HG03039 (cell line): ENCODE measurements around the gene HECW1.
"Not testable (repeated sequence)": the region's sequence is repeated elsewhere in the genome, so short reads cannot be mapped to it uniquely, and the experiment has no call there.

ENCODE experiments used
- ATAC-seq: cut with Tn5 transposase; IDR thresholded peaks from one replicate; pipeline ENCODE4 v1.9.1; 2021; ENCODE audit warnings: mild to moderate bottlenecking, moderate library complexity; ENCODE audit not compliant: unreplicated experiment

HECW1 gene

DNA sequence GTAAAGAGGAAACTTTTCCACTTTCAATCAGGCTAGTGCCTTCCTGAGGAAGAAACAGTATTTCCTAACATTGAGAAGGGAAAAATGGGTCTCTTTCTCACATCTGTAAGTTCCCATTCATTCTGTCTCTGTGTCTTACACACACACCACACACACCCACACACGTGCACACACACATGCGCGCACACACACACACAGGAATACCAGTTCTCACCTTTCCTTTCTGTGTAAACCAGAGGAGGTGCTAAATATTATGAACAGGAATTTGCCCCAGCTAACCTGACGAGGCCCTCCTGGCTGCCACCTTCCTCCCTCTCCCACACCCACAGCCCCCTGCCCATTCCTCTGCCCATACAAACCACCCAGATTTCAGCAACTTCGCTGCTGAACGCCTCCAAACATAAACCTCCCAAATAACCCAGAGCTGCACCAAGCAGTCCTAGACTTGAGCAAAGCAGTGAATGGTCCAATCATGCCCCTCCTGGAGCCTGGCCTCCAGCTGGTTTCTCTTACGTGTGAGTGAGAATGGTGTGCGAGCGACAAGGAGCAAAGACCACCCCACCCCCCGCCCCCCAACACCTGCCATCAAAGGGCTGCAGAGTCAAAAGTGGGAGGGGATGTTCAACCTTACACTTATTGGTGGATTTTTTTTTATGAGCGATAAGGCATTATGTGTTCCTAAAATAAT, 190.5 kb downstream of the HECW1 start:
- ATAC-seq: no peak

DNA sequence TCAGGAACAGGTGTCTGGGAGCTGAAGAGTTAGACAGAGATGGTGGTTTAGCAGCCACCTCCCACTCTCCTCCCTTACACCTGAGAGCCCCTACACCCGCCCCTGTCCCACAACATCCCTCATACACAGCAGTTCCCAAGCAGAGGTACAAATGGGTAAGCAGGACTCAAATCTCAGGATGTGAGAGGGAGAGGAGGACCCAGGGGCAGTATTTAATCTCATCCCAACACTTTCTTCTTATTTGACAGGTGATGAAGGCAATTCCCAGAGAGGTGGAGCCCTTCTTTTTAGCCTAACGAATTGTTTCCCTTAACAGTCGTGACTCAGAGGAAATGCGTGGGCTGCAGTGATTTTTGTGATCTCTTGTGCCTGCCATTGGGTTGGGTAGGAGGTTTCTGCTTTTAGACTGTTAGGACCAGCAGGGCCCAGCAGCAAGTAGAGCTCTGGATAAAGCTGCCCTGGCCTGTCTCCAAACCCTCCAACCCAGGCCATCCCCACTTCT, 191.3 kb downstream of the HECW1 start:
- no peak for ATAC-seq

DNA sequence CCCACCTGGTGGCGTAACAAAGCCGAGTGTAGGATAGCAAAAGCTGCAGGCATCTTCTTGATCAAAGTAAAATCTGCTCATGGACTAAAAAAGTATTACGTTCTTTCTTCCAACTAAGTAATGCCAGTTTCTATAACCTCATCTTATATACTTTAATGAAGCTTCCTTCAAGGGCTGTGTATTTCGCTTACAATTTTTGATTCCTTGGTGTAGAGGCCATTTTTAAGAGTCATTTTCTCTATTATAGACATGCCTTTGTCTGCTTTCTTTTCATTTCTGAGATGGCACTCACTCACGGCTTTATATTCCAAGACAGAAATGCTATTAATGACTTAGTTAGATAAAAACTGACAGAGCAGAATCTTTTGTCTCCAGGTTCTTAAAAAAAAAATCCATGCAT, 194.0 kb downstream of the HECW1 start:
- no peak for ATAC-seq

DNA sequence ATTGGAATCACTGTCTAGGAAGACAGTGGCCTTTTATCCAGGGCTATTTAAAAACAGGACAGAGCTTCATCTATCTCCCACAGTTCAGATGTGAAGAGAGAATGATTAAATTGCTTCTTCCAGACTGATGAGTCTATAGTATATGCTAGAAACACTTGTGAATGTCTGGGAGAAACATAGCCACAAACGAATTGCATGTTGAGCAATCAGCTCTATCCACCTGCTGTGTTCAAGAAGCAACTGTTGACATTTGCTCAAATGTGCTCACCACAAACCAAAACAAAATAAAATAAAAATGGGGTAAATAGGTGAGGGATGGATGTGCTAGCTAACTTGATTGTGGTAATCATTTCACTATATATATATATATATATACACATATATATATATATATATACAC, 195.1 kb downstream of the HECW1 start:
- ATAC-seq: no peak

DNA sequence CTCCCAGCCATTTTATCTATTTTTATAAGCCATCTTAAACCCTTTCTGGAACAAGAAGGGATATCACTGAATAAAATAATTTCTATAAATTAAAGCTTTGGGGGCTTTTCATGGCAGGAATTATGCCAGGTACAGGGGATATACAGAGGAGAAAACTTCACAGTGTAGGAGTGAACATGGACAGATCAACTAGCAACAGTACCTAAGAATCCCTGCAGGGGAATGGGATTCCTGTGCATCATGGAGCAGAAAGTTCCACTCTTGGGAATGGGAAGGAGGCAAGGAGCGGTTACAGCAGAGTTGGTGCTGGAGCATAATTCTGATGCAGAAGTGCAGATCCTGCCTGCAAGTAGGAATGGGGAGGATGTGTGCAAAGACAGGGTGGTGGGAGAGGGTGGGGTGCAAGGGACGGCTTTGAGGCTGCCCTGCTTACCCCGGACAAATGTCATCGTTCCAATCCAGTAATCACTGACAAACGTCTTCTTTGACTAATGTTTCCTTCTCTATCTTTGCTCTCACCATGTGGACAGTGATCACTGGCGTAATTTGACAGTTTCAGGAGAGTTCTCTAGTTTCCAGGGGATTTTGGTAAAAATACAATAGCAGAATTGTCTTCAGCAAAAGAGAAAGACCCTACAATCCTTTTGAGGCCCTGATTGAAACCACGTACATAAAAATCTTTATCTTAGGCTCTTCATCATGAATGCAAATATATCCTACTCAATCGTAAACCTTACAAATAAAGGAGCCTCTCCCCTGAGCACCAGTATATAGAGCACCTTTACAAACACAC, 196.7 kb downstream of the HECW1 start:
- ATAC-seq: no peak

DNA sequence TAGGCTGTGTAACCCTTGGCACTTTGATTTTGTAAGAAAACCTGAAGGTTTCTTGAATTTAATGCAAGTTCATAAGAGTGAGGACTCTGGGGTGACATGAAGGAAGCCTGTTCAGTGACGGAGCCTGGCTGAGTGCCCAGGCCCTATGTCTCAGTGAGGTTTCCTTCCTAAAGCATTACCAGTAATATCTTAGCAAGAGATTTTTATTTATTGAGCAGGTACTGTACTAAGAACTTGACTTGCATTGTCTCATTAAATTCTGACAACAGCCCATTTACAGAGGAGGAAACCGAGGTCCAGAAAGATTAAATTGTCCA, 197.2 kb downstream of the HECW1 start:
- ATAC-seq: no peak

DNA sequence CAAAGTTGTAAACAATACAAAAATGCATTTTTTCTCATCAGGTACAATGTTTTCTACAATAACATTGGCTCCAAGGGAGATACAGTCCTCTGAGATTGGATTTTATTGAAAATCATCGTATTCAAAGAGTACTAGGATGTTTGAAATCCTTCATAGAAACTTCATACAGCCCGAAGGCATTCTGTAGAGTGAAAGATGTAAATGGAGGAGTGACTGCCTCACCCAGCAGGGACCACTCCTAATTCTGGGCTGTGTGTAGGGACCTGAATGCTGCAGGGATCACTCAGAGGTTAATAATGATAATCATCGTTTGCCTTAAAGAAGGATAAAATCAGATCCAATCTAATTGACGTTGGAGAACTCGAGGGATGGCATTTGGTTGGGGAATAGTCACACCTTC, 198.6 kb downstream of the HECW1 start:
- ATAC-seq: no peak

DNA sequence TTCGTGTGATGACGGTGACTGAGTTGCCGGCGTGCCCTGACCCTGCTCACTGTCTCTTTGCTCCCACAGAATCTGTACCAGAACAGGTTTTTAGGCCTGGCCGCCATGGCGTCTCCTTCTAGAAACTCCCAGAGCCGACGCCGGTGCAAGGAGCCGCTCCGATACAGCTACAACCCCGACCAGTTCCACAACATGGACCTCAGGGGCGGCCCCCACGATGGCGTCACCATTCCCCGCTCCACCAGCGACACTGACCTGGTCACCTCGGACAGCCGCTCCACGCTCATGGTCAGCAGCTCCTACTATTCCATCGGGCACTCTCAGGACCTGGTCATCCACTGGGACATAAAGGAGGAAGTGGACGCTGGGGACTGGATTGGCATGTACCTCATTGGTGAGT, 199.2 kb downstream of the HECW1 start:
- ATAC-seq: no peak

DNA sequence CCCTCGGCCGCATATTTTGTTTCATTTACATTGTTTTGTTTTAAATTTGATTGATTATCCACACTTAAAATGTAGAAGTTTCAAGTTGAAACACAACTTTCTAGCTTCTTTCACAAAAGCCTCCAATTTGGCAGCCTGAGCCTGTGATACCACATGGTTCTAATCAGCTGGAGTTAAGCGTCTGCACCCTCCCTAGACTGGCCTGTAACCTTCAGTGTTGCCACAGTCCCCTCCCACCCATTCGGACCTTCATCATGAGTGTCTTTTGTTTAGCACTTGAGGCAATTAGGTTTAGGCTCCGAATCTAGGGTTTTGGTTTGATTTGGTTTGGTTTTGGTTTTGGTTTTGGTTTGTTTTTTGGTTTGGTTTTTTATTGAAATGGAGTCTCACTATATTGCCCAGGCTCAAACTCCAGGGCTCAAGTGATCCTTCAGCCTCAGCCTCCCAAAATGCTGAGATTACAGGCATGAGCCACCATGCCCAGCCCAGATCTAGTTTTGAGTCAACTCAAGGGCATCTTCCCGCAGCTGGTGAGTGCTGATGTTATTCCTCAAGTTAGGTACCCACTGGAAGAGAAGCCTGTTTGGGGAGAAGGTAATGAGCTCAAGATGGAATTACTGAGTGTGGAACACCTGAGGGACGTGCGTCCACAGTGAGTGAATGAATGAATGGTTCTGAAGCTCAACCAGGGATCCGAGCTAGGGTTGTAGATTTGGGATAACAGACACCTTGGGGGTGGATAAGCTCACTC, 201.4 kb downstream of the HECW1 start:
- no peak for ATAC-seq

DNA sequence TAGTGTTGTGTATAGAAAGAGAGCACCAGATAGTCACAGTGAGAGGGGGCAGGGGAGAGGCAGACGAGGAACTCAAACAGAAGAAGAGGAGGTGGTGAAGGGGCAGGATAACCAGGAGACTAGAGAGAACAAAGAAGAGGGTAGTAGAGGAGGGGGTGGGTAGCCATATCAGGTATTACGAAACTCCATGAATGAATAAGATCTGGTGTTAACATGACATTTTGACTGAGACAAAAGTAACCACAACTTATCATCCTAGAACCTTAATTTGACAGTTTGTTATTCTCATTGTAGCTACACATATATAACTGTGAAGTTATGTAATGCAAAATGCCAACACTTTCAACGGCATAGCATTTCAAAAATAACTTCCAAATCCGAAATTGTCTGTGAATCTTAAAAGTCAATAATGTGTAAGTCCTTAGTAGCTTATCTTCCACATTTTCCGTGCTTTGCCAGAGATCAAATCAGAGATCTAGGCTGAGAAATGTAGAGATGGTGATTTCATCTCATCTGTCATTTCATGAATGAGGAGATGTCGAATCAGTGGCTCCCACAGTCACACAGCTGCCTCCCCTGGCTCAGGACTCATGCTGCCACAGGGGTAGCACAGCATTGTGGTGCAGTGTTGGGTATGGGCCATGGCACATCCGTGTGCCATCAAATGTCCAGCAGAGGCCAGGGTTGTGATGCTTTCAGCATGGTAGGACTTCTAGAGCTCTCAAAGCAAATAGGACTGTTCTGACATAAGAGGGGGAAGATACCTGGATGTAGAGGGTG, 202.1 kb downstream of the HECW1 start:
- ATAC-seq: no peak

DNA sequence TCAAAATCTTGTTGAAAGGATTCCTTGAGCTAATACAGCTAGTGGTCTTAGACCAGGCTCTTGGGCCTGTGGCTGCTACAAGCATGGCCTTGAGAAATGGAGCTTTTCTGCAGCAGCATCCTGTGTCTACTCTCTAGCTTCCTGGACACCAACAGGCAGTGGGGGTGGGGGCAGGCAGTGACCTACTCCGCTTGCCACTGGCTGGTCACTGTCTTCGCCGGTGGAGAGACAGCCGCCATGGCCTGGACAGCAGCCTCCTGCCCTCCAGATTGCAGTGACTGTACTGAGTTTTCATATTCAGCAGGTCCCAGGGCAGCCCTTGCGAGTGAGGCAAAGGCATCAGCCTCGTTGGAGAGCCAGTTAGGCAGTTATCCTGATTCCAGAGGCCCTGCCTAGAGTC, 204.6 kb downstream of the HECW1 start:
- no peak for ATAC-seq

DNA sequence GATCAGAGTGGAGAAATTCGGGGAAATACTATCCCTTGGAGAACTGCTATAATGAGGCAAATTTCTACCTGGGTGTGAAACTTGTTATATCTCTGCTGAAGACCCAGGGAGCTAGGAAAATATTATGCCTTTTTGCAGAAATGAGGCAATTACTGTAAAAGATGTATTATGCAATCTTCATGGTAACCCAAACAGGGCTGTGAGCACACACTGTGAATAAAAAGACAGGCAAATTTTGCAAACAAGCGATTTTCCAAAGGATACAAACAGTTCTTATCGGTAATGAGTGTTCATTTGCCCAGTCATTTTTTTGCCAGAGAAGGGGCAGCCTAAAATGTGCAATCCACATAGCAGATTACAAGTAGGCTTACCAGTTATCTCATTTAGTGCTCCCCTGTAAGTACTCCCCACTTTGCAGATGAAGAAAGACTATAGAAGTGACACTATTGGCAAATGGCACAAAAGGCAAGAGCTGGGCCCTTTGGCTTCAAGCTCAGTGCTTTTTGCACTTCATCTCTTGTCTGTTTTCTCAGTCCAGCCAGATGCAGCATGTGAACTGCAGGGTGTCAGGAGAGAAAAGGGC, 205.8 kb downstream of the HECW1 start:
- ATAC-seq: no peak

DNA sequence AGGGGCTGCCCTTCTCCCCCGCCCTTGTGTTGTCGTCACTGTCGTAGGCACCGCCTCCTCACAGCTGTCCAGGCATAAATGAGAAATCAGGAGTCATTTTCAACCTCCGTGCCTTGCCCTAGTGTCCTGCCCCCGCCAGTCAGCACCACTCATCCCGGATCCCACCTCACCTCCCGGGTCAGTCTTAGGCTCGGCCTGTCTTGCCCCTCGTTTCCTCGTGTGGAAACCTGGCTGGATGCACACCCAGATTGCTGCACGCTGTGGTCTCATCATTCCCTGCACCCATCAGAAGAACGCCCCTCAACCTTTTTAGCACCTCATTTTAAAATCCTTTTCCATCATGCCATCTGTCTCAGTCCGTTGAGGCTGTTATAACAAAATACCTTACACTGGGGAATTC, 213.1 kb downstream of the HECW1 start:
- no peak for ATAC-seq

DNA sequence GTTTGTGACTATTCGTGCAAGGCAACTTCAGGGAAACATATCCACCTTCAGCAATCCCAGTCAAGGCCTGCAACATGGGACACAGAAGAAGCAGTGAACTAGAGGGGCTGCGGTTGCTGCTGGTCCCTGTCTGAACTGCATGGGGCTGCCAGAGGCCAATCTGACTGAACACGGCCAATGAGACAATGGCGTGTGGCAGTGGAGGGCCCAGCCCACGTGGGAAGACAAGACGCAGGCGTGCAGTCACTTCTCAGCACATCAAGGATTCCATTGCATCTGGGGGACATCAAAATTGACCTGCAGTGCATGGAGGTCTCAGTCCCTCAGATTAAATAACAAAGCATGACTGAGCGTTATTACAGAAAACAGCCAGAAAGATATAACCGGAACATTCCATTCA, 215.9 kb downstream of the HECW1 start:
- ATAC-seq: no peak

DNA sequence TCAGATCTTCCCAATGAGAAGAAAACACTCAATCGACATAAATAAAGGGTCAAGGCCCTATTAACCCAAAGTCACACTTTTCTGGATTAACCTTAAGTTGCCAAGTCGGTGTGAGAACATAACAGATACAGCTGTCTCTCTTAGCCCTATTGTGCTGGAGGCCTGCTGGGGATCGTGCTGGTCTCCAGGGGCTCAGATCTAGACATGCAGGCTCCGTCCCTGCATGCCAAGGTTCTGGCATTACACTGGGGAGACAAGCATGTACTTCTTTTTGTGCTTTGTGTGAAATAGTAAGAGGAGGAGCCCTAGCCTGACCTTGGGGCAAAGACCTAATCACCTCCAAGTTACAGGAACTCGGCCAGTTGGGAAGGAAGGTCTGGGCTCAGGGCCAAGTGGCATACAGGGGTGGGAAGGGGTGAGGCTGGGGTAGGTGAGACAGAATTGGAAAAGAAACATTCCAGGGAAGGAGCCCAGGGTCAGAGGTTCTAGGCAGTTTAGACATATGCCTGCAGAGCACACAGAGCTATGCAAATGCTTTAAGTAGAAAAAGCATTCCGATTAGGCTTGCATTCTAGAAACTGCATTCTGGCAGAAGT, 216.4 kb downstream of the HECW1 start:
- ATAC-seq: no peak

DNA sequence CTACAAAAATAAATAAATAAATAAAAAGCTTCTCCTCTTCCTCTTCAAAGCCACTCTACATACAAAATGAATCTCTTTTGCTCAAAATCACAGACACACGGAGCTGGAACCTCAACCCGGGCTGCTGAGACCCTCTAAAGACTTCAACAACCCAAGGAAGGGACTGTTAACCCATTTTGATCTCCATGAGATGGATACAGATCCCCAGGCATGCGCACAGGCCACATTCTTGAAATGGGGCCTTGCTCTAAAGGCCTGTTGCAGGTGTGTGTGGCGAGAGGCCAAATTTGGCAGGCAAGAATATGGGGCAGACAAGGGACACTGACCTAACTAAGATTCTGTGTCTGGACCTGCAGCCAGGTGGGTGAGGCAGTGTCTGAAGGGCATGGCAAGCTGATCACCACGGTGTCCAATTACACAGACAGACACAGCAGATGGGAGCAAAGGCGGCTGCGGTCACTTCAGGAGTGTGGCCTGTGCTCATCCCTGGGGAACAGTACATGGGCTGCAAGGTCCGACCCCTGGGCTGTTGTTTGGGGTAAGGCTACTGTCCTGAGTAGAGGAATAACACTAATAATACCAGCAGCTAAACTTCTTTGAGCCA, 219.8 kb downstream of the HECW1 start:
- no peak for ATAC-seq

DNA sequence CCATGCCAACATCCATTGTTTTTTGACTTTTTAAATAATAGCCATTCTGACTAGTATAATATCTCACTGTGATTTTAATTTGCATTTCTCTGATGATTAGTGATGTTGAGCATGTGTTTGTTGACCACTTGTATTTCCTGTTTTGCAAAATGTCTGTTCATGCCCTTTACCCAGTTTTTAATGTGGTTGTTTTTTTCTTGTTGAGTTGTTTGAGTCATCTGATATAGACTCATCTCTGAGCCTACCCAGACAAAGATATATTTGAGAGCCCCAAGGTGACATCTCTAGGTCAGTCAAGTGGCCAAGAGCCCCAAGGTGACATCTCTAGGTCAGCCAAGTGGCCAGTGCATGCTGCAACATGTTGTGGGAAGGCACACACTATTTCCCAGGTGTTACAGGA, 224.7 kb downstream of the HECW1 start:
- no peak for ATAC-seq

DNA sequence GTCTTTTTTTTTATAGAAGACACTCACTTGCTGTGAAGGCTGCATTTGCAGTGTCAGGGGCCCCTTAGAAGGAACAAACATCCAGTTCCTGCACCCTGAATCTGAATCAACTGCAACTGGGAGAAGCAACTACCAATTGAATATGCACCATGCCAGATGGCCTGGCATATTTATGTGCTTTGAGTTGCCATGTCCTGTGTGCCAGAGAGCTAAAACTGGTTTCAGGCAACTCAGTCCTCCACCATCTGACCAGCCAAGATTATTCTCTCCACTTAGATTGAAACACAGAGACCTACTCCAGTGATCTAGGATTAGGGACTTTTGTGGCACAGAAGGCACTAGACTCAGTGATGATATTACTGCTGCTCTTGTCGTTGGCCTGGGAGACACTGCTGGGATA, 225.4 kb downstream of the HECW1 start:
- ATAC-seq: no peak

DNA sequence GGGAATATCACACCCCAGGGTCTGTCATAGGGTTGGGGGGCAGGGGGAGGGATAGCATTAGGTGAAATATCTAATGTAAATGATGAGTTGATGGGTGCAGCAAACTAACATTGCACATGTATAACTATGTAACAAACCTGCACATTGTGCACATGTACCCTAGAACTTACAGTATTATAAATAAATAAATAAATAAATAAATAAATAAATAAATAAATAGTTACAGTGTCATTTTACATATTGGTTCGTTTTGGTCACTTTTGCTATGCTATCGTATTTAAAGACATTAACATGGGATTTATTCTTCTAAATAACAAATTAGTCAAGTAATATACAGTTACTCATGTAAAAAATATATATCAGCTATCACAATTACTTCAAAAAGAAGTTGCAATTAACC, 228.7 kb downstream of the HECW1 start:
- ATAC-seq: no peak

DNA sequence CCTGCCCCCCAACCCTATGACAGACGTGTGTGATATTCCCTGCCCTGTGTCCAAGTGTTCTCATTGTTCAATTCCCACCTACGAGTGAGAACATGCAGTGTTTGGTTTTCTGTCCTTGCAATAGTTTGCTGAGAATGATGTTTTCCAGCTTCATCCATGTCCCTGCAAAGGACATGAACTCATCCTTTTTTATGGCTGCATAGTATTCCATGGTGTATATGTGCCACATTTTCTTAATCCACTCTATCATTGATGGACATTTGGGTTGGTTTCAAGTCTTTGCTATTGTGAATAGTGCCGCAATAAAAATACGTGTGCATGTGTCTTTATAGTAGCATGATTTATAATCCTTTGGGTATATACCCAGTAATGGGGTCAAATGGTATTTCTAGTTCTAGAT, 231.0 kb downstream of the HECW1 start:
- ATAC-seq: not testable (repeated sequence)
